H9 (cell line): ENCODE data around the gene COX4I2. TPM values are rescaled to one million over a fixed set of nuclear protein-coding genes. Genes with fewer than 3 reads are reported as not detected.
A peak's percentile ranks its signal among the peaks of the same experiment; 100 is the strongest.

ENCODE experiments used
- DNase-seq: peaks from one replicate; pipeline ENCODE4 v3.0.0-alpha.2; 2017
- H2AFZ ChIP-seq: one replicate; pipeline ENCODE4 v1.6.1; 2013; ENCODE audit warnings: mild to moderate bottlenecking, low read length, control low read depth, moderate library complexity
- H2AK5ac ChIP-seq: 2 replicates; pipeline ENCODE4 v1.6.1; 2013; ENCODE audit warnings: low read length, control low read depth, mixed read lengths; ENCODE audit not compliant: insufficient read length
- H2BK120ac ChIP-seq: one replicate; pipeline ENCODE4 v1.6.1; 2013; ENCODE audit warnings: low read depth, mild to moderate bottlenecking, low read length, control low read depth, inconsistent platforms; ENCODE audit not compliant: poor library complexity, severe bottlenecking
- H2BK12ac ChIP-seq: 2 replicates; pipeline ENCODE4 v1.6.1; 2013; ENCODE audit warnings: low read length, control low read depth, mixed read lengths, low read depth; ENCODE audit not compliant: insufficient read length
- H2BK15ac ChIP-seq: 2 replicates; pipeline ENCODE4 v1.6.1; 2013; ENCODE audit warnings: low read depth, low read length, control low read depth
- H2BK20ac ChIP-seq: one replicate; pipeline ENCODE4 v1.6.1; 2013; ENCODE audit warnings: low read depth, mild to moderate bottlenecking, low read length, control low read depth, inconsistent platforms; ENCODE audit not compliant: poor library complexity, severe bottlenecking
- H2BK5ac ChIP-seq: 2 replicates; pipeline ENCODE4 v1.6.1; 2013; ENCODE audit warnings: low read length, control low read depth, mixed read lengths; ENCODE audit not compliant: insufficient read length
- H3K14ac ChIP-seq: 2 replicates; pipeline ENCODE4 v1.6.1; 2013; ENCODE audit warnings: low read length, control low read depth; ENCODE audit not compliant: insufficient read depth
- H3K18ac ChIP-seq: 2 replicates; pipeline ENCODE4 v1.6.1; 2013; ENCODE audit warnings: low read depth, mild to moderate bottlenecking, mixed read lengths, low read length, control low read depth; ENCODE audit not compliant: insufficient read length
- H3K23ac ChIP-seq: 2 replicates; pipeline ENCODE4 v1.6.1; 2013; ENCODE audit warnings: low read length, control low read depth, mixed read lengths, low read depth; ENCODE audit not compliant: insufficient read length
- H3K23me2 ChIP-seq: 2 replicates; pipeline ENCODE4 v1.6.1; 2013; ENCODE audit warnings: low read depth, mild to moderate bottlenecking, mixed read lengths, low read length, control low read depth; ENCODE audit not compliant: insufficient read length, poor library complexity, severe bottlenecking
- H3K27ac ChIP-seq: 2 replicates; pipeline ENCODE4 v1.5.1; 2013; ENCODE audit warnings: low read length, control low read depth, mixed read lengths, low read depth; ENCODE audit not compliant: insufficient read length
- H3K27me3 ChIP-seq: 2 replicates; pipeline ENCODE4 v1.6.1; 2013; ENCODE audit warnings: low read length, control low read depth, inconsistent platforms; ENCODE audit not compliant: insufficient read depth
- H3K4ac ChIP-seq: 2 replicates; pipeline ENCODE4 v1.6.1; 2013; ENCODE audit warnings: low read depth, mild to moderate bottlenecking, control low read depth, inconsistent platforms, low read length, moderate library complexity
- H3K4me1 ChIP-seq: 2 replicates; pipeline ENCODE4 v1.6.1; 2013; ENCODE audit warnings: low read length, control low read depth, inconsistent platforms; ENCODE audit not compliant: insufficient read depth
- H3K4me2 ChIP-seq: 2 replicates; pipeline ENCODE4 v1.6.1; 2013; ENCODE audit warnings: low read length, control low read depth, mixed read lengths; ENCODE audit not compliant: insufficient read length, insufficient read depth
- H3K56ac ChIP-seq: 2 replicates; pipeline ENCODE4 v1.6.1; 2013; ENCODE audit warnings: low read depth, mild to moderate bottlenecking, mixed read lengths, low read length, control low read depth; ENCODE audit not compliant: insufficient read length
- H3K79me1 ChIP-seq: 2 replicates; pipeline ENCODE4 v1.6.1; 2013; ENCODE audit warnings: low read depth, mild to moderate bottlenecking, moderate library complexity, low read length, control low read depth, inconsistent platforms; ENCODE audit not compliant: insufficient read depth, poor library complexity, severe bottlenecking
- H3K79me2 ChIP-seq: 2 replicates; pipeline ENCODE4 v1.6.1; 2013; ENCODE audit warnings: low read length, control low read depth, inconsistent platforms; ENCODE audit not compliant: insufficient read depth
- H3K9ac ChIP-seq: 2 replicates; pipeline ENCODE4 v1.6.1; 2013; ENCODE audit warnings: low read length, control low read depth, mixed read lengths; ENCODE audit not compliant: insufficient read length; ENCODE audit errors: extremely low read depth
- H3K9me3 ChIP-seq: one replicate; pipeline ENCODE4 v1.6.1; 2013; ENCODE audit warnings: low read depth, low read length, inconsistent platforms; ENCODE audit not compliant: control insufficient read depth
- H3T11ph ChIP-seq: one replicate; pipeline ENCODE4 v1.6.1; 2013; ENCODE audit warnings: mild to moderate bottlenecking, low read length, control low read depth, inconsistent platforms
- H4K20me1 ChIP-seq: one replicate; pipeline ENCODE4 v1.6.1; 2013; ENCODE audit not compliant: control insufficient read depth, insufficient read length, insufficient read depth
- H4K5ac ChIP-seq: 2 replicates; pipeline ENCODE4 v1.6.1; 2013; ENCODE audit warnings: low read depth, mild to moderate bottlenecking, mixed read lengths, low read length, control low read depth; ENCODE audit not compliant: insufficient read length
- H4K8ac ChIP-seq: replicated peaks from 2 replicates; pipeline ENCODE4 v1.6.1; 2013; ENCODE audit warnings: low read length, control low read depth, mixed read lengths, low read depth; ENCODE audit not compliant: insufficient read length
- H4K91ac ChIP-seq: 2 replicates; pipeline ENCODE4 v1.6.1; 2013; ENCODE audit warnings: low read depth, mild to moderate bottlenecking, moderate library complexity, mixed read lengths, low read length, control low read depth; ENCODE audit not compliant: insufficient read length
- H3K27ac Mint-ChIP-seq, 3 experiments: 2 replicates in 2 of 3; 3 replicates in 1 of 3; pipeline ENCODE4 v1.8.0; 2020 to 2021; ENCODE audit warnings: mixed read lengths in 3 of 3, mild to moderate bottlenecking in 1 of 3, moderate library complexity in 1 of 3
- H3K27me3 Mint-ChIP-seq: 2 replicates; pipeline ENCODE4 v1.8.0; 2021; ENCODE audit warnings: low read depth, mild to moderate bottlenecking, moderate library complexity, mixed read lengths
- H3K36me3 Mint-ChIP-seq, 3 experiments: 2 replicates in 2 of 3; 3 replicates in 1 of 3; pipeline ENCODE4 v1.8.0; 2020 to 2021; ENCODE audit warnings: low read depth in 3 of 3, mixed read lengths in 3 of 3; ENCODE audit not compliant: insufficient read depth in 1 of 3
- H3K4me1 Mint-ChIP-seq, 2 experiments: 2 replicates each; pipeline ENCODE4 v1.8.0; 2020; ENCODE audit warnings: mixed read lengths in 2 of 2
- H3K4me3 Mint-ChIP-seq, 2 experiments: 2 replicates in 1 of 2; 3 replicates in 1 of 2; pipeline ENCODE4 v1.8.0; 2020 to 2021; ENCODE audit warnings: mild to moderate bottlenecking in 2 of 2, mixed read lengths in 2 of 2, moderate library complexity in 1 of 2
- H3K9me3 Mint-ChIP-seq, 2 experiments: 2 replicates in 1 of 2; 3 replicates in 1 of 2; pipeline ENCODE4 v1.8.0; 2020; ENCODE audit warnings: mild to moderate bottlenecking in 2 of 2, mixed read lengths in 2 of 2, moderate library complexity in 1 of 2
- CTCF ChIP-seq: fragments of 200-600 bp; sonication (generic); conservative IDR thresholded peaks from 3 replicates; pipeline ENCODE4 v1.8.0; 2021; ENCODE audit warnings: antibody characterized with exemption, mild to moderate bottlenecking
- WGBS: extraction: QIAGEN DNeasy Blood & Tissue Kit; methylation state at CpG from one replicate; pipeline ENCODE4 v1.1.7; 2013; ENCODE audit warnings: missing lambda C conversion rate, low lambda C conversion rate, mixed read lengths; ENCODE audit not compliant: insufficient read length; ENCODE audit errors: extremely low coverage; 5-methylcytosine and 5-hydroxymethylcytosine counted together
- total RNA-seq: library from RNA; stranded (reverse); gene quantifications from 2 replicates; pipeline ENCODE4 v1.2.1, GENCODE V29; 2021

Gene COX4I2
- total RNA-seq, 1 experiment from 2014 or later, result not detected

- Histone ChIP-seq H3K9me3 (no peaks in the 10 kb centered on the region), H3K79me2 (no peaks in the 10 kb centered on the region), H3K14ac (no peak overlapping the region; the same call in 1 of the 2 replicates), H3K27ac (no peak overlapping the region), H2BK15ac (no peak overlapping the region), H3T11ph (no peak overlapping the region), H3K23ac (no peak overlapping the region), H4K91ac (no peak overlapping the region), H3K18ac (no peak overlapping the region), H2BK20ac (no peak overlapping the region), H3K9ac (no peak overlapping the region), H3K79me1 (no peaks in the 10 kb centered on the region), H2BK5ac (no peak overlapping the region), H4K20me1 (peaks cover 2% of the 10 kb centered on the region), H3K4me1 (no peaks in the 10 kb centered on the region), H4K8ac (no peak overlapping the region), H2BK12ac (no peak overlapping the region), H4K5ac (no peak overlapping the region), H2AFZ (no peak overlapping the region), H3K27me3 (no peaks in the 10 kb centered on the region), H2AK5ac (no peak overlapping the region), H3K23me2 (no peaks in the 10 kb centered on the region), H2BK120ac (no peak overlapping the region), H3K4me2 (no peak overlapping the region), H3K56ac (no peak overlapping the region), H3K4ac (no peak overlapping the region)
- H3K9me3 Mint-ChIP-seq, result no peaks in the 10 kb centered on the region
- H3K27me3 Mint-ChIP-seq, result no peaks in the 10 kb centered on the region
- TF ChIP-seq CTCF, result no peak
- H3K4me1 Mint-ChIP-seq, result peaks cover 29 to 40% of the 10 kb centered on the region in 2 experiments
- no CpG with 5 or more reads among the region's 10 CpGs for WGBS
- H3K4me3 Mint-ChIP-seq, result no peak overlapping the region
- peak overlapping the region in 2 of 3 experiments; percentile 37 to 59; a peak in 3 of 7 replicates for H3K27ac Mint-ChIP-seq
- DNase-seq, result no peak
- H3K36me3 Mint-ChIP-seq, result peaks cover 1 to 43% (median 5%) of the 10 kb centered on the region in 3 experiments; a peak in 4 of 7 replicates
Measured at GRCh38 chr20:31674895-31675827, 37.4 kb downstream of the COX4I2 start.
